Colonic mucosa (tissue), 4 donors: Measurements from ENCODE around the gene HOXC10. TPM values are rescaled to one million over a fixed set of nuclear protein-coding genes. Genes with fewer than 3 reads are reported as not detected.

Experiments used
- DNase-seq: peaks from one replicate; pipeline ENCODE4 v3.0.0-alpha.2; 2020
- H3K27ac ChIP-seq: fragments of 200-600 bp; one replicate; pipeline ENCODE4 v1.8.0; 2021
- H3K27me3 ChIP-seq: fragments of 200-600 bp; one replicate; pipeline ENCODE4 v1.8.0; 2021
- H3K36me3 ChIP-seq: fragments of 200-600 bp; one replicate; pipeline ENCODE4 v1.8.0; 2021
- H3K4me1 ChIP-seq: fragments of 200-600 bp; one replicate; pipeline ENCODE4 v1.8.0; 2021; ENCODE audit warnings: mild to moderate bottlenecking
- H3K4me3 ChIP-seq: fragments of 200-600 bp; one replicate; pipeline ENCODE4 v1.8.0; 2021
- H3K9ac ChIP-seq, 2 donors: one replicate each; pipeline ENCODE4 v1.7.0; 2013; ENCODE audit warnings: control low read depth in 2 of 2, low read depth in 2 of 2, low read length in 2 of 2
- H3K9me3 ChIP-seq: fragments of 200-600 bp; one replicate; pipeline ENCODE4 v1.8.0; 2021
- intact Hi-C: fragments of 100-400 bp; cut with DNase I; formaldehyde crosslinking; loops from one replicate; pipeline ENCODE4 v1.14.1; 2022
- total RNA-seq, 2 donors: library from RNA; stranded (reverse); fragmentation: NEBNext Ultra II Directional in 1 of 2; extraction: Animal tissue kit (Norgen Biotek cat#: 25700) in 1 of 2; gene quantifications; one replicate each; pipeline ENCODE4 v1.2.1, GENCODE V29; 2021
- TF ChIP-seq, protein P1 (sequence below): fragments of 200-600 bp; IDR thresholded peaks from one replicate; pipeline ENCODE4 v1.8.0; 2022; ENCODE audit warnings: antibody characterized with exemption, mild to moderate bottlenecking
- donor health status: healthy.
- donor health status: DM: no; HTN: no; CAD: no.
- donor health status: DM: no; HTN: no; CAD: no.

Gene HOXC10
- total RNA-seq, 2 donors from 2014 or later: not detected

DNA sequence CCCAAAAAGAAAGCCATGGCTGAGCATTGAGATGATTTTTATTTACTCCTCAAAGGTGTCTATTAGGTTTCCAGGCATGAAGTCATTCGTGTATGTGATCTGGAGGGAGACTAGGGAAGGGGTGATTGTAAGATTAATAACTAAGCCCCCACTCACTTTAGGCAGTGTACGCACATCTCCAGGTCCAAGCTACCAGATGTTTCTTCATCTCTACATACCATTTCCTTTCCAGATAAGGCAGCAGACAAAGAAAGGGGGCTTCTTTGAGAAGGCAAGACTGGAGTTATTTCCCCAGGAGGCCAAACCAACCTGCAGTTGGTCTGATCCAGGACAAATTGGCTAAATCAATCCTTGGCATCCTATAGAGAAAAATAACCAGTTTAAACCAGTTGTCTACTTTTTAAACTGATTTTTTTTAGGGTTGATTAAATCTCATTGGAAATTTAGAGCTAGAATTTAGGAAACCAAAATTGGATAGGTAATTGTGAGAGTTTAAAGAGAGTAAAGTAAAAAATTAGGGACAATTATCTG is 42.4 kb upstream of the HOXC10 start:
- H3K36me3 ChIP-seq: no peaks in the 10 kb centered on the region
- no peak overlapping the region for H3K27ac ChIP-seq
- no peak overlapping the region for H3K9ac ChIP-seq
- H3K27me3 ChIP-seq: peaks cover 87% of the 10 kb centered on the region
- no peaks in the 10 kb centered on the region for H3K9me3 ChIP-seq
- intact Hi-C loops: no loop called here
- no peaks in the 10 kb centered on the region for H3K4me1 ChIP-seq
- DNase-seq: no peak
- no peak overlapping the region for H3K4me3 ChIP-seq
- TF ChIP-seq, protein P1, sequence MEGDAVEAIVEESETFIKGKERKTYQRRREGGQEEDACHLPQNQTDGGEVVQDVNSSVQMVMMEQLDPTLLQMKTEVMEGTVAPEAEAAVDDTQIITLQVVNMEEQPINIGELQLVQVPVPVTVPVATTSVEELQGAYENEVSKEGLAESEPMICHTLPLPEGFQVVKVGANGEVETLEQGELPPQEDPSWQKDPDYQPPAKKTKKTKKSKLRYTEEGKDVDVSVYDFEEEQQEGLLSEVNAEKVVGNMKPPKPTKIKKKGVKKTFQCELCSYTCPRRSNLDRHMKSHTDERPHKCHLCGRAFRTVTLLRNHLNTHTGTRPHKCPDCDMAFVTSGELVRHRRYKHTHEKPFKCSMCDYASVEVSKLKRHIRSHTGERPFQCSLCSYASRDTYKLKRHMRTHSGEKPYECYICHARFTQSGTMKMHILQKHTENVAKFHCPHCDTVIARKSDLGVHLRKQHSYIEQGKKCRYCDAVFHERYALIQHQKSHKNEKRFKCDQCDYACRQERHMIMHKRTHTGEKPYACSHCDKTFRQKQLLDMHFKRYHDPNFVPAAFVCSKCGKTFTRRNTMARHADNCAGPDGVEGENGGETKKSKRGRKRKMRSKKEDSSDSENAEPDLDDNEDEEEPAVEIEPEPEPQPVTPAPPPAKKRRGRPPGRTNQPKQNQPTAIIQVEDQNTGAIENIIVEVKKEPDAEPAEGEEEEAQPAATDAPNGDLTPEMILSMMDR: no peak

DNA sequence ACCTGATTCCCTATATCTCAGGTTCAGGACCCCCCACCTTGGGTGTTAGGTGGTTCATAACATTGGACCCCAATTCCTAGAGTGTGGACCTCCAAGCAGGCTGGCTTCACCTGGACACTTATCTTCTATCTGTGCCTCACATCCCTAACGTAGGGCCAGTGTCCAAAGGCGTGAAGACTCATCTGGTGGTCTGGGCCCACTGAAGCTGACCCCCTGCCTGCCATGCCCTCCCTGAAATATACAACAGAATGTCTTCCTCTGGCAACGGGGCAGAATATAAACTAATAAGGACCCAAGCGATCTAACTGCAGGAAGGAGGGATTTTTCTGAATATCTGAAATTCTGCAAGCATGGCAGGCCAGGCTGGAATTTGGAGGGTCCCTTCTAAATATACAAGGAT is 40.7 kb upstream of the HOXC10 start:
- TF ChIP-seq, protein P1: no peak
- Histone ChIP-seq H3K4me1 (no peaks in the 10 kb centered on the region), H3K9me3 (no peaks in the 10 kb centered on the region), H3K36me3 (no peaks in the 10 kb centered on the region), H3K27me3 (peaks cover 81% of the 10 kb centered on the region), H3K27ac (no peak overlapping the region), H3K4me3 (no peak overlapping the region), H3K9ac (no peak overlapping the region)
- DNase-seq: no peak
- intact Hi-C loops: no loop called here

DNA sequence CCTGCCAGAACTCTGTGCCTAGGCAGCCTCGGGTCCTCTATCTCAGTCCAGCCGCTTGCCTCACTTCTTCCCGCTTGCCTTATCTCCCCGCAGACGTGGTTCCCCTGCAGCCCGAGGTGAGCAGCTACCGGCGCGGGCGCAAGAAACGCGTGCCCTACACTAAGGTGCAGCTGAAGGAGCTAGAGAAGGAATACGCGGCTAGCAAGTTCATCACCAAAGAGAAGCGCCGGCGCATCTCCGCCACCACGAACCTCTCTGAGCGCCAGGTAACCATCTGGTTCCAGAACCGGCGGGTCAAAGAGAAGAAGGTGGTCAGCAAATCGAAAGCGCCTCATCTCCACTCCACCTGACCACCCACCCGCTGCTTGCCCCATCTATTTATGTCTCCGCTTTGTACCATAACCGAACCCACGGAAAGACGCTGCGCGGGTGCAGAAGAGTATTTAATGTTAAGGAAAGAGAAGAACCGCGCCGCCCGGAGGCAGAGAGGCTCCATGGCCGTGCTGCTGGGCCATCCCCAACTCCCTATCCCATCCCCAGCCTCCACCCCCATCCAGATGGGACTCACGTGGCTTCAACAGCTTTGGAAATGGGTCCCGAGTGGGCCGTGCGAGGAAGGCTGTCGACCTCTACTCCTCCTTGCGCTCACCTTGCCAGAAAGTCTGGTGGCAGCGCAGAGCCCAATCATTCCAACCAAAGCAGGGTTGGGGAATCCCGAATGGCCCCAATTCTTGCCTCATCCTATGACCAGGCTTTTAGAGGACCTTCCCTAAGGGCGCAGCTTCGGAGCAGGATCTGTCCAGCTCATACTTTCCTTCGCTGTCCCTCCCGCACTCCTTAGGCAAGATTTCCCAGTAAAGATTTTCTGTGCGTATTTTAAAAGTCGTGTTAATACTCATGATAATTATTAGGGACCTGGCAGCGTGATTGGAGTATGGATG is 39.8 kb upstream of the HOXC10 start:
- Histone ChIP-seq H3K27ac (no peak overlapping the region), H3K9me3 (no peaks in the 10 kb centered on the region), H3K4me3 (no peak overlapping the region), H3K27me3 (peaks cover 83% of the 10 kb centered on the region), H3K36me3 (no peaks in the 10 kb centered on the region), H3K9ac (no peak overlapping the region), H3K4me1 (no peaks in the 10 kb centered on the region)
- intact Hi-C loops: no loop called here
- no peak for DNase-seq
- TF ChIP-seq, protein P1: no peak

DNA sequence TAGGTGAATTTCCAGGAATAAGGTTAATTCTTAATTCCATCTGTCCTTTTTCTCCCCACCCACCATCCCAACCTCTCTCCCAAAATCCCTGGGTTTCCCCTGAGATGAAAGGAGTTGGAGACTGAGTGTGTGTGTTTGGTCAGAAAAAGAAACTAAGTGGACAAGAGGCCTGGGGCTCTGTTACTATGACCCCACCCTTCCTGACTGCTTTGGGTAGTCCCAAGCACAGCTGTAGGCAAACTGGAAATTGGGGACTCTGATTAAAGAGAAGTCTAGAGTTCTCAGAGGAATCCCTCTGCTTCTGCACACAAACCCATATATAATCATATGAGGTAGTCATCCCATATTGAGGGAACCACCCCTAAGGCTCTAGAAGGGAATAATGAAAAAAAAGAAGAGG is 37.2 kb upstream of the HOXC10 start:
- no peak for DNase-seq
- no peak overlapping the region for H3K9ac ChIP-seq
- H3K4me1 ChIP-seq: no peaks in the 10 kb centered on the region
- no peaks in the 10 kb centered on the region for H3K36me3 ChIP-seq
- no peak overlapping the region for H3K27ac ChIP-seq
- no peak overlapping the region for H3K4me3 ChIP-seq
- intact Hi-C loops: no loop called here
- no peaks in the 10 kb centered on the region for H3K9me3 ChIP-seq
- H3K27me3 ChIP-seq: peaks cover 93% of the 10 kb centered on the region
- TF ChIP-seq, protein P1: no peak

DNA sequence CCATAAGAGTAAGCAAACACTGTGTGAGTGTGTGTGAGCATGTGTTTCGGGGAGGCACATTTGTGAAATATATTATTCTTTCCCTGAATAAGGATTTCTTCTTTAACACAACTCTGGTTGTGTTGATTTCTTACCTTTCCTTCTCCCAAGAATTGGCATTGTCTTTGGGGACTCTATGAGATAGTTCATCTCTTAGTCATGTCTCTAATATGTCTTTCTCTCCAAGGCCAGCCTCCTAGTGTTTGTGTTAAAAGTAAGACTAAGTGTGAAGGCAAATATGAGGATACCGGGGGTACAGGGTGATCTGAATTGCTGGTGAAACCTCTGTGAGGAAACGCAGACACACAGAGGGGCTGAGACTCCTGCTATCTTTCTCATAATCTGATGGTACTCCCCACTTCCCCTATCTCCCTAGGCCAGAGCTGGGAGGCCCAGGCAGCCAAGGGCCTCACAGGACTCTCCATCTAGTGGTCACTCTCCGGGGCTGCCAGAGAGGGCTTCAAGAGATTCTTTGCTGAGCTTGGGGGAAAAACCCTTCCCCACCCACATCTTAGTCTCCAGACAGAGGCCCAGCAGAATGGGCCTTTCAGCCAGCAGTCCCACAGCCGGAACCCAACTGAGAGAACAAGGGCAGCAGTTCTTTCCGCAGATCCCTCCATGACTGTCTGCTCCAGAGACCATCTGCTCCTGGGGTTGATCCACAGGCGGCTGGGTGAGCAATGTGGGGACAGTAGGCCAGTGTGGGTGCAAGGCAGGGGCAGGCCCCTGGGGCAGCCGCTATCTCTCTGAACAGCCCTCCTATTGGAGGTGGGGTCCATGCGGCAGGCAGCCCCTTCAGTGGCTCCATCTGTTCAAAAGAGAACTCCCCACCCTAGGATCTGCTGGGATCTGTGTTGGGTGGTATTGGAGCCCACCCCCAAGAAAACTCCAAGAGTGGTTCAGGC is 36.0 kb upstream of the HOXC10 start:
- Histone ChIP-seq H3K36me3 (no peaks in the 10 kb centered on the region), H3K27ac (no peak overlapping the region), H3K4me3 (no peak overlapping the region), H3K9me3 (no peaks in the 10 kb centered on the region), H3K4me1 (no peaks in the 10 kb centered on the region), H3K9ac (no peak overlapping the region), H3K27me3 (peaks cover 93% of the 10 kb centered on the region)
- DNase-seq: no peak
- intact Hi-C loops: no loop called here
- TF ChIP-seq, protein P1: no peak
